ENCODE results near the gene TEX47. TPM values are rescaled to one million over a fixed set of nuclear protein-coding genes. Genes with fewer than 3 reads are reported as not detected.

TEX47 gene
- total and polyA plus RNA-seq, 2 donors (not counting 1 experiment from before 2014, with no cell fraction given) = not detected

DNA sequence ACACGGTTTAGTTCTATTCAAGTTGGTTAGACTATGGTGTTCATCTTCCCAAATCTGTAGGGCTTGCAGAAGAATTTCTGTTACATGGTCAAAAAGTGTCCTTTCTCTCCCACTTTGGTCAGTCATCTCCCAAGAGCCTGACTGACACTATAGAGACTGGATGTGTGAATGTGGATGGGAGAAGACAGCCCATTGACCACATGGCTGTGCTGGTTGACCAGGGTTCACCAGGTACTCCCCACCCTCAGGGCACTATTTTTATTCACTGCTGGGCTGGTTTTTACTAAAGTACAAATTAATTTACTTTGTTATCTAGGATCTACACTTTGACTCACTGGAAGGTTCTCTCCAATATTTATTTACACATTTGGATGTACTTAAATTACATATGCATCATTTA, 33.8 kb downstream of the TEX47 start:
- no peak overlapping the region for H2AFZ ChIP-seq (ENCODE audit: low read length)
- H3K36me3 ChIP-seq (ENCODE audit: control insufficient read depth, insufficient read depth, low read length) = no peaks in the 10 kb centered on the region
- peaks cover 15% of the 10 kb centered on the region for H3K27me3 ChIP-seq (ENCODE audit: control insufficient read depth, insufficient read depth, low read length)
- H3K9me3 ChIP-seq (ENCODE audit: control insufficient read depth, insufficient read depth, low read depth, low read length) = no peaks in the 10 kb centered on the region
- no peak overlapping the region for H3K4me2 ChIP-seq (ENCODE audit: extremely low read depth, insufficient read depth, low read length)
- no peak overlapping the region for H3K9ac ChIP-seq (ENCODE audit: insufficient read depth, low read length)
- TF ChIP-seq CTCF (conservative IDR thresholded peaks at IDR 0.05 in 1 of 2, IDR thresholded peaks at IDR 0.05 in 1 of 2; ENCODE audit: low read depth in 1 of 2, low read length in 2 of 2) (no peak), EZH2 (IDR thresholded peaks at IDR 0.05; ENCODE audit: low read length, missing control alignments) (no peak)
- no peak for DNase-seq (ENCODE audit: low read depth in 2 of 2)
- no peaks in the 10 kb centered on the region for H3K79me2 ChIP-seq (ENCODE audit: control insufficient read depth, insufficient read depth, low read length)
- no peak overlapping the region for H3K4me3 ChIP-seq (replicated peaks in 1 of 4; ENCODE audit: control extremely low read depth in 1 of 4, insufficient read depth in 1 of 4, low read depth in 3 of 4, low read length in 4 of 4)
- no peaks in the 10 kb centered on the region for H4K20me1 ChIP-seq (ENCODE audit: control insufficient read depth, extremely low read depth, insufficient read depth, low read length)
- H3K27ac ChIP-seq (ENCODE audit: insufficient read depth, low read length) = no peak overlapping the region
- no peaks in the 10 kb centered on the region for H3K4me1 ChIP-seq (ENCODE audit: control insufficient read depth, extremely low read depth, insufficient read depth, low read length)

DNA sequence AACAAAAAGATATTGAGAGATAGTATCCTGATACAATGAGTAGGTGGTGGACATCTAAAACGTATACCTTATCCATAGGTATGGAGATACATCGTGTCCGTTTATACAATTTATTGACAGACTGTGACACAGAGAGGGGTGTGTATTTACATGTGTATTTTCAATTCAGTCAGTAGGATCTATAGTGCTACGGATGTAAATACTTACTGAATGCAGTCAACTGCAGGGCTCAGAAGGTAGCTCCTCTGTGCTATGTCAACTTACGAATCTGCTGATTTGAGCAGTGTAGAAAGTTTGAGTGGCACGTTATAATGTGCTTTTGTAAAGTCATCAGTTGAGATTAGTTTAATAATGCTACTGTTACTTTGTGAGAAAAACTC, 35.4 kb downstream of the TEX47 start:
- H3K4me3 ChIP-seq (replicated peaks in 1 of 4; ENCODE audit: control extremely low read depth in 1 of 4, insufficient read depth in 1 of 4, low read depth in 3 of 4, low read length in 4 of 4) = no peak overlapping the region
- no peaks in the 10 kb centered on the region for H3K36me3 ChIP-seq (ENCODE audit: control insufficient read depth, insufficient read depth, low read length)
- peaks cover 15% of the 10 kb centered on the region for H3K27me3 ChIP-seq (ENCODE audit: control insufficient read depth, insufficient read depth, low read length)
- no peaks in the 10 kb centered on the region for H3K79me2 ChIP-seq (ENCODE audit: control insufficient read depth, insufficient read depth, low read length)
- H3K4me1 ChIP-seq (ENCODE audit: control insufficient read depth, extremely low read depth, insufficient read depth, low read length) = no peaks in the 10 kb centered on the region
- H3K9ac ChIP-seq (ENCODE audit: insufficient read depth, low read length) = no peak overlapping the region
- H3K9me3 ChIP-seq (ENCODE audit: control insufficient read depth, insufficient read depth, low read depth, low read length) = no peaks in the 10 kb centered on the region
- H2AFZ ChIP-seq (ENCODE audit: low read length) = no peak overlapping the region
- no peak for DNase-seq (ENCODE audit: low read depth in 2 of 2)
- H3K4me2 ChIP-seq (ENCODE audit: extremely low read depth, insufficient read depth, low read length) = no peak overlapping the region
- no peak overlapping the region for H3K27ac ChIP-seq (ENCODE audit: insufficient read depth, low read length)
- TF ChIP-seq EZH2 (IDR thresholded peaks at IDR 0.05; ENCODE audit: low read length, missing control alignments) (no peak), CTCF (conservative IDR thresholded peaks at IDR 0.05 in 1 of 2, IDR thresholded peaks at IDR 0.05 in 1 of 2; ENCODE audit: low read depth in 1 of 2, low read length in 2 of 2) (no peak)
- no peaks in the 10 kb centered on the region for H4K20me1 ChIP-seq (ENCODE audit: control insufficient read depth, extremely low read depth, insufficient read depth, low read length)

- H3K9me3 ChIP-seq (ENCODE audit: control insufficient read depth, insufficient read depth, low read depth, low read length) = no peaks in the 10 kb centered on the region
- no peaks in the 10 kb centered on the region for H3K79me2 ChIP-seq (ENCODE audit: control insufficient read depth, insufficient read depth, low read length)
- no peak within 1 kb of the TSS for H3K27ac ChIP-seq (ENCODE audit: insufficient read depth, low read length)
- TF ChIP-seq CTCF (conservative IDR thresholded peaks at IDR 0.05 in 1 of 2, IDR thresholded peaks at IDR 0.05 in 1 of 2; ENCODE audit: low read depth in 1 of 2, low read length in 2 of 2) = no peak
- TF ChIP-seq EZH2 (IDR thresholded peaks at IDR 0.05; ENCODE audit: low read length, missing control alignments) = peak; percentile 29
- H3K36me3 ChIP-seq (ENCODE audit: control insufficient read depth, insufficient read depth, low read length) = no peaks in the 10 kb centered on the region
- no peak within 1 kb of the TSS for H3K9ac ChIP-seq (ENCODE audit: insufficient read depth, low read length)
- no peak within 1 kb of the TSS for H3K4me3 ChIP-seq (replicated peaks in 1 of 4; ENCODE audit: control extremely low read depth in 1 of 4, insufficient read depth in 1 of 4, low read depth in 3 of 4, low read length in 4 of 4)
- no peak for DNase-seq (ENCODE audit: low read depth in 2 of 2)
- peaks cover 15% of the 10 kb centered on the region for H3K27me3 ChIP-seq (ENCODE audit: control insufficient read depth, insufficient read depth, low read length)
- no peaks in the 10 kb centered on the region for H4K20me1 ChIP-seq (ENCODE audit: control insufficient read depth, extremely low read depth, insufficient read depth, low read length)
- H3K4me1 ChIP-seq (ENCODE audit: control insufficient read depth, extremely low read depth, insufficient read depth, low read length) = no peaks in the 10 kb centered on the region
- H2AFZ ChIP-seq (ENCODE audit: low read length) = no peak within 1 kb of the TSS
- no peak within 1 kb of the TSS for H3K4me2 ChIP-seq (ENCODE audit: extremely low read depth, insufficient read depth, low read length)
Observed at GRCh38 chr7:88759230-88760135, 36.1 kb downstream of the TEX47 start, which contains the start of gene ZNF804B. TSS of gene ZNF804B (plus strand) at chr7:88759700. CDS start at chr7:88759977, 277 bp downstream.

Measured in fibroblast of lung (primary cell).